ENCODE measurements around the gene FAM78A.
"Not testable (repeated sequence)": the region's sequence is repeated elsewhere in the genome, so short reads cannot be mapped to it uniquely, and the experiment has no call there.

Gene FAM78A

DNA sequence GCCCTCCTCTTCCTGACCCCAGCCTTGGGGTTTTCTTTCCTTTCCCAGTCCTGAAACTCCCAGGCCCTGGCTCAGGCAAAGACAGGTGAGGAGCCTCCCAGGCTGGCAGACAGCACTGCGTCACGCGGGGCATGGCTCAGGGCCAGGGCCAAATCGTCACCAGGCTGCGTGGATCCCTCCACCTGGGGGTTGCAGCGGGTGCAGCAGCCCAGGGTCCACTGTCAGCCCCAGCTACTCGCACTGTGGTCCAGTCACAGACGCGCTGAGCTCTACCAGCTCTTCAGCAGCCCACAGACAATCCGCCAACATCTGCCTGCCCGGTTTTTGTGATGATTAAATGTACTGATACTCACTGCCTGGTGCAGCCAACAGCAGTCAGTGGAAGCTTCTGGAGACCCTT, 12.1 kb downstream of the FAM78A start:
- DNase-seq (ENCODE audit: low spot score) = no peak

DNA sequence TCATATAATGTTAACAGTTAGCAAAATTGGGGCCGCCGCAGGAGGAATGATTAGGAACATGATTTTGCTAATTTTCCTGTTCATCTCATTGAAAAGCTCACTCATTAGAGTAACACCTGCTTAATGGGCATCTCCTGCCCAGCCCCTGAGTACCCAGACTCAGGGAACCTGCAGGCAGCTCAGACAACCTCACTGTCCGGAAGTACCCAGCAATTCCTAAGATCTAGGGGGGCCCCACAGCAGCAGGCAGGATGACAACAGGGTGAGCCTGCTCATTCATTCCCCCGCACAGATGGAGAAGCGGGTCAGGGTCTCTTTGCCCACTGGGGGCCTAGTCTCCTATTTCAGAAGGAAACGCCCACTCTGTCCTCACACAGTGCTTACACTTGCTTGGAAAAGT, 12.6 kb downstream of the FAM78A start:
- no peak for DNase-seq (ENCODE audit: low spot score)

DNA sequence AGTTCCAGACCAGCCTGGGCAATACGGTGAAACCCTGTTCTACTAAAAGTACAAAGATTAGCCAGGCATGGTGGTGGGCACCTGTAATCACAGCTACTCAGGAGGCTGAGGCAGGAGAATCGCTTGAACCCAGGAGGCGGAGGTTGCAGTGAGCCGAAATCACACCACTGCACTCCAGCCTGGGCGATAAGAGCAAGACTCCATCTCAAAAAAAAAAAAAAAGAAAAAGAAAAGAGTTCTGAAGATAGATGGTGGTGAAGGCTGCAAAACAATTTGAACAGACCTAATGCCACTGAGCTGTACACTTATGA, 13.3 kb downstream of the FAM78A start:
- not testable (repeated sequence) for DNase-seq (ENCODE audit: low spot score)

DNA sequence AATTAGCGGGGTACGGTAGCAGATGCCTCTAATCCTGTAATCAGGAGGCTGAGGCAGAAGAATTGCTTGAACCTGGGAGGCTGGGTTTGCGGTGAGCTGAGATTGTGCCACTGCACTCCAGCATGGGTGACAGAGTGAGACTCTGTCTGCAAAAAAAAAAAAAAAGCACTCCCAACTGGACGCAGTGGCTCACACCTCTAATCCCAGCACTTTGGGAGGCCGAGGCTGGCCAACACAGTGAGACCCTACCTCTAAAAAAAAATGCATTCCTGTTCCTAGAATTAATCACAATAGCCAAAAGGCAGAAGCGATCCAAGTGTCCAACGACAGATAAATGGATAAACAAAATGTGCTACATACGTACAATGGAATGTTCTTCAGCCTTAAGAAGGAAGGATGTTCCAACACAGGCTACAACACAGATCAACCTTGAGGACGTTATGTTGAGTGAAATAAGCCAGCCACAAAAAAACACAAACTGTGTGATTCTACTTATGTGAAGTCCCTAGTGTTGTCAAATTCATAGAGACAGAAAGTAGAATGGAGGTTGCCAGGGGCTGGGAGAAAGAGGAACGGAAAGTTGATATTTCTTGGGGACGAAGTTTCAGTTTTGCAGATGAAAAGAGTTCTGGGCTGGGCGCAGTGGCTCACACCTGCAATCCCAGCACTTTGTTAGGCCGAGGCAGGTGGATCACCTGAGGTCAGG, 13.8 kb downstream of the FAM78A start:
- no peak for DNase-seq (ENCODE audit: low spot score)

DNA sequence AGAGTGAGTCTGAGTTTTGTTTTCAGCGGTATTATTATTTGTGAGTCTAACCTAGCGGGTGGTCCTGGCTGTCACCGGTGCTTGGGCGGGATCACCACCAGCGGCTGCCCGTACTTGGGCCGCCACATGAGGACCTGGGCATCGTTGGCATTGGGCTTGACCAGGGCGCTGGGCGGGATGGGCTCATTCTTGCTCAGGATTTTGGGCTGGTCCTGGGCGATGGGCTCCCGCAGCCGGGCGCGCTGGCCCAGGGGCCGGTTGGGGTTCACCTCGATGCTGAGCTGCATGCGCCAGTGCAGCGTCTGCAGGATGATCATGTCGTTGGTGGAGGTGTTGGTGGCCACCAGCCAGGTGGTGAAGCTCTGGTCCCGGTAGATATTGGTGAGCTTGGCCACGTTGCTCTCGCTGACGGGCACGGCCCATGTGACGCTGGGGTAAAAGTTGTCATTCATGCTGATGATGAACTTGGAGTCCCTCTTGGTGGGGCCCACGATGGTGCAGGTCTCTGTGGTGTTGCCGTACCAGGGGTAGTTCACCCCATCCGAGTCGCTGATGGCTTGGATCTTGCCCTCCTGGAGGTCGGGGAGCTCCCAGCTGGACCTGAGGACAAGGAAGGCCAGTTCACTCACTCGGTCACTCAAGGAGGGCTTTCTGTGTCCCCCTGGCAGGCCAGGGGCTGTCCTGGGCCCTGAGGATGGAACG, 15.4 kb downstream of the FAM78A start:
- DNase-seq (ENCODE audit: low spot score) = no peak

DNA sequence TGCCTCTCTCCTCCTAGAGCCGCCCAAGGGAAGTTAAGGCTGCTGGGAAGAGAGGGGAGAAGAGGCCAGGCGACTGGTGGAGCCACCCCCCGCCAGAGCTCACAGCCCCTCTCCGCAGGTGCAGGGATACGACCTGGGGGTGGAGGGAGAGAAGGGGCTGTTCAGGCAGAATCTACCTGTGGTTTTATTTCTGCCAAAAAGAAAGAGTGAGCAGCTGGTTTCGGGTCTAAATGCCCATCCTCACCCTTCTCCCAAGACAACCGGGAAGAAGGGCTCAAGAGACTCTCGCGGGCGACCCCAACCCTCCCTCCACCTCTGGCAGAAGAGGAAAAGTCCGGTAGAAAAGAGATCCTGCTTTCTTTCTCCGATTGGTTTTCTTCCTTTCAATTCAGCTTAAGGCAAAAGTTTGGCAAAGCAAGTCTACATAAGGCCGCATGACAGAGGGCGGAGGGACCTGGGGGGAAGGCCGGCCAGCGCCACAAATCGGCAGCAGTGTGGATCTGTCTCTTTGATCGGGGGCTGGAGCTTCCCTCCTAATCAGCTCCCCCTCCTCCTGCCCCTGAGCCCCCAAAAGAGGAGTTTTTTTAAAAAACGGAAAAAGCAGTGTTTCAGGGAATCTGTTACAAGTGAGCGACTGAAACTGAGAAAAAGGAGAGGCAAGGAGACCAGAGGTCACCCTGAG, 16.3 kb downstream of the FAM78A start:
- DNase-seq (ENCODE audit: low spot score) = no peak

DNA sequence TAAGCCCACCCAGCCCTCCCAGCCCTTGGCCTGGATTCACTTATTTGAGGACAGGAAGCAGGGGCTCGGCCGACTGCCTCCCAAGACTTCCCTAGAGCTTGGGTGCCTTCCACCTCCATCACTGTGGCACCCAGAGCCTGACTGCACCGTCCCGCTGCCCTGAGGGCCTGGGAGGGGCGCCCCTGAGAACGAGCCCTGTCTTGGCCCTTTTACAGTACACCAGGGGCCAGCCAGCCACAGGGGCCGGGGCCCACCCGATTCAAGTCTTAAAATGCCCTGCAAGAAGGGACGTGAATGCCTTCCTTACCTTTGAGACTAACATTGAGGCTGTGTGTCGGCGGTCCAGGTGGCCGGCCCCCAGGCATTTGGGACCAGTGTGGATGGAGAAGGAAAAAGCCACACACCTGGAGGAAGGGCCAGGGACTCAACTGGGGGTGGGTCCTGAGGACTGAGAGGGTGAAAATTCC, 16.8 kb downstream of the FAM78A start:
- no peak for DNase-seq (ENCODE audit: low spot score)

DNA sequence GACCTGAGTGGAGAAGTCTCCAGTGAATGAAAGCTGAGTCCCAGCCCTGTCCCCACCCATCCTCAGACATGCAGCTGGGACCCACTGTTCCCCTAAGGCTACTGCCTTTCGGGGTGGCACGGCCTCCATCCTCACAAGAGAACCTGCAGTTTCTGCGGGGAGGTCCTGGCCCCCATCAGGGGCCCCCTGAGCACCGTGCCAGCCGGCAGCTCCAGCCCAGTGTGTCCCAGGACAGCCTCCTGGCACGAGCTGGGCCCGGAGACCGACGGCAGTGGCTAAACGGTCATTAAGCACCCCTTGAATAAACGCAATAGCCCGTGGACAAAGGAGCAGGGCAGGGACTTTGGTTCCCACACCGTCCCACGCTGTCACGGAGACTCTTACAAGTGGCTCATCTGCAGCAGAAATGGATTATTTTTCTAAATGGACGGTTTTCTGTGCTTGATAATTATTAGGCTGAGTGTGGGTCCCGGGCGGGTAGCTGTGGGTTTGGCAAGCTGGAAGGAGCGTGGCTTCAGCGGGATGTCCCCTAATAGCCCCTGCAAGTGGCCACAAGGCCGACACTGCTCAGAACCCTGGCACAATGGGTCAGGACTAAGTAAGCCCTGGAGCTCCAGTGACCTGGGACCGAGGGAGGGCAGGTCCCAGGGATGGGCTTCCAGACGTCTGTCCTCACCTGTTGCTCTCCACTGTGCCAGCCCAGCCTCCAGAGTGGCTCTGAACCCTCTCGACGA, 17.4 kb downstream of the FAM78A start:
- DNase-seq (ENCODE audit: low spot score) = no peak

DNA sequence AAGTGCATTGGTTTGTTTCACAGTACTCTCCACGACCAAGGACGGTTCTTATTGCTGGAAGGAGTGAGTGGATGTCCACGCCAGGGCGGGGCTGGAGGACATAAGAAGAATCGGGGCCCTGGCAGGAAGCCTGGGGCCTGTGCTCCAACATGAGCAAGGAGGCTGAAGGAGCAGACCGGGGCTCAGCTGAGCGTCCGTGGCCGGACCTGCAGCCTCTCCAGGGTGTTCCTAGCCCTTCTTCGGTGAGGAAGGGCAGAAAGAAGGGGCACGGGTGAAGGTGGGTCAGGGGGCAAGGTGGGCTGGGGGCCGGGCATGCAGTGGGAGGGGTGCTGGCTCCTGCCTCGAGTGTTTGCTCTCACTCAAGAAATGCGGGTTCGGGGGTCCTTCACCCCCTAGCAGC, 18.1 kb downstream of the FAM78A start:
- DNase-seq (ENCODE audit: low spot score) = no peak

DNA sequence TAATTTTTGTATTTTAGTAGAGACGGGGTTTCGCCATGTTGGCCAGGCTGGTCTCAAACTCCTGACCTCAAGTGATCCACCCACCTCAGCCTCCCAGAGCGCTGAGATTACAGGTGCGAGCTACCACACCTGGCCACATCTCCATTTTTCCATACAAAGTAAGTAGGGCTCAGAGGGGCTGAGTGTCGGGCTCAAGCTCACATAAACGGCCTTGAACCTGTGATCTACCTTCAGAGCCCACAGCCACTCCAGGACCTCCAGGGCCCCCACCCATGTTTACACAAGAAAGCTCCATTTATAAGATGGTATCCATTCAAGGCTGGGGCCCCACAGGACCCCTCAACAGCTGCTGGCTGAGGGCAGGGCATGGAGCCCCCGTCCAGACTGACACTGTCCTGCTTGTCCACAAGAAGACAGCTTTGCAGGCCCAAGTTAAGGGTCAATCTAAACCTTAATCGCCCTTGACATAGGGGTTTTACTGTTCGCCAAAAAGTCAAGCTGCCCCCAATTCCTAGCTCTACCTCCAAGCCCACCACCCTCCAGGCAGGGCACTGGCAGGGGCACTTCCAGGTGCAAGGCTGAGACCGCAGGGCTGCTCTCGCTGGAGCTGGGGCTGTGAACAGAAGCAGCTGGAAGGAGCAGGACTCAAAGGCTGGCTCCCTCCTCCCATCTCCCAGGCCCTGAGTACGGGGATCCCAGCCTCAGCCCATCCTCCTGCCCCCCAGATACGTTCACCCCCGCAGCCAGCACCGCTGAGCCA, 18.9 kb downstream of the FAM78A start:
- no peak for DNase-seq (ENCODE audit: low spot score)

DNA sequence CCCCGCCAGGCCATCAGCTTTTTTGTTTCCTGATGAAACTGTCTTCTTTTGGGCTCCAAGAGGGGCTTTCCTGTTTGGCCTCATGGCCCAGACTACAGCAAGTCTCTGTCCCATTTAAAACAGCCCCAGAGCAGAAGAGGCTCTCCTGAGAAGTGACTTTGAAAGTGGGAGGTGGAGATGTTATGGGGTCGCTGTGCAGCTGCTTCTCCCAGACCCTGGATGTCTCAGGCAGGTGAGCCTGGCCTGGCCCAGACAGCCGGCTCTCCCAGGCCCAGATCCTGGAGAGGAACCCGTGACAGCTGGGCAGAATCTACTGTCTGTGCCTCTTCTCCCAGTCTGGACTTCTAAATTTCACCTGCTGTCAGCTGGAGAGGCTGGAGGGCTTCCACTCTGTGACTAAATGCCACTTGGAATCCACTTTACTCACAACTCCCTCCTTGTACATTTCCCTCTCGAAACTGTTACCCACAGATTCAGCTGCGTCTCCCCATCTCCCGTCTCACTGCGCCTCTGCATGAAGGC, 20.6 kb downstream of the FAM78A start:
- no peak for DNase-seq (ENCODE audit: low spot score)

DNA sequence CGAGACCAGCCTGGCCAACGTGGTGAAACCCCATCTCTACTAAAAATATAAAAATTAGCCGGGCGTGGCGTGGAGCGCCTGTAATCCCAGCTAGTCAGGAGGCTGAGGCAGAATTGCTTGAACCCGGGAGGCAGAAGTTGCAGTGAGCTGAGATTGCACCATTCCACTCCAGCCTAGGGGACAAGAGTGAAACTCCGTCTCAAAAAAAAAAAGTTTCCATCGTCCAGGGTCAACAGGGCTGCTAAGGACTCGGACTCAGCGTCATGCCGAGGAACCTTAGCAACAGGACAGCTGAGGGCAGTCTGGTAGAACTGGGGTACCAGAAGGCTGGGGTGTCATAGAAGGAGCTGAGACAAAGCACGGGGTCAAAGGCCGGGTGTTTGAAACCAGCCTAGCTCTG, 21.7 kb downstream of the FAM78A start:
- no peak for DNase-seq (ENCODE audit: low spot score)

DNA sequence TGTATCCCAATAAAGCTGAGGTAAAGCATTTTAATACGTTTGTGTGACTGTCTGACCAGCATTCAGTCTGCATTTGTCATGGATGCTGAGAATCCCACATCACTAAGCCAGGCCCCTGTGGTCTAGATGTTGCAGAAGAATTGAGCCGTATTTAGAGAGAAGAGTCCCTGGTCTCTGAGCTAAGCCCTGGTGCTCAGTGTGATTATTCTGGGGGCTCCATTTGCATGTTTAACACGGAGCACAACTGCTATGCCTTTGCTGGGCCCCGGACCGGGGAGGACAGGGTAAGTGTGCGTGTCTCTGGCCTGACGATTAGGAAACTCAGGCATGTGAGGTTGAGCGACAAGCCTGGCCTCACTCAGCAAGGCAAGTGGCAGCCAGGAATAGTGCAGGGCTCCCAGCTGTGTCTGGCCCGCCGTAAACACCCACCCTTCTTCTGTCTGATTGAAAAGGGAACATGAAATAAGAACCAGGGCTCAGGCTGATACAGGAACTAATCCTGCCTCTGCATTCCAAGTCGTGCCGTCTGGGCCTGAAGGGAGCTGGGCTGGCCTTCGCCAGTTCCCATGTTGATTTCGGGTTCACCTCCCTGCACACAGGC, 22.3 kb downstream of the FAM78A start:
- DNase-seq (ENCODE audit: low spot score) = no peak

DNA sequence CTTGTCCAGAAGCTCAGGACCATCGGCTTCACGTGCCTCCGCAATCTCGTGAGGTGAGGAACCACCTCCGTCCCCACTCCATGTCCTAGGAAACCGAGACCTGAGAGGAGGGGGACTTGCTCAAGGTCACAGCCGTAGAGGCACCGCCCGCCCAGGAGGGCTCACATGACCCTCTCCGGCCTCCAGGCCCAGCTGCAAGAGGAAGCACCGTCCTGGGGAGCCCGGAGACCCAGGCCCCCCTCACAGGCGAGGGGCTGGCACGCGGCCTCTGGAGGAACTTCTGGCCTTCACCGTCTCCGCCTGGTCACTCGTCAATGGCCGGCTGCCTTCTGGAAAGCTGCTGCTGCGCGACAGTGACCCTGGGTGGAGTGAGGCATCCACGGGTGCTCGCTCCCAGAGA, 24.2 kb downstream of the FAM78A start:
- DNase-seq (ENCODE audit: low spot score) = no peak

DNA sequence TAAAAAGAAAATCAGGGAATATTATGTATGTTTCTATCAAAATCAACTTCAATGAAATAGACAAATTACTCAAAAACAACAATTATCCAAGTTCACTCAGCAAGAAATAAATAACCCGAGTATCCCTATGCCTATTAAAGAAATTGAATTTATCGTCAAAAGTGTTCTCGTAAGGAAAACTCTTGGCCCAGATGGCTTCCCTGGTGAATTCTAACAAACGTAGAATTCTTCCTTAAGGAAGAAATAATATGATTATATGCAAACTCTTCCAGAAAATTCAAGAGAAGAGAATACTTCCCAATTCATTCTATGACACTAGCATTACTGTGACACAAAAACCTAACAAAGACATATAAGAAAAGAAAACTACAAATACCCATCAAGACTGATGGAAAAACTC, 29.7 kb downstream of the FAM78A start:
- no peak for DNase-seq (ENCODE audit: low spot score)

DNA sequence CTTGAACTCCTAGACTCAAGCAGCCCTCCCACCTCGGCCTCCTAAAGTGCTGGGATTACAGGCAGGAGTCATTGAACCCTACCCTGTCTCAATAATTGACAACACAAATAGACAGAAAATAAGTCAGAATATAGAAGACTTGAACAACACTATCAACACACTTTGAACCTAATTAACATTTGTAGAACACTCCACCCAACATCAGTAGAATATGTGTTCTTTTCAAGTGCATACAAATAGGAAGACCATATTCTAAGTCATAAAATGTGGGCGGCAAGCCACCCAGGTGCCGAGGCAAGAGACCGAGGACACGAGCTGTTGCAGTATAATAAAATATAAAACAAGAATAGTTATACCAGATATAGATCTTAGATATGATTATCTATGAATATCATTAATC, 32.0 kb downstream of the FAM78A start:
- DNase-seq (ENCODE audit: low spot score) = not testable (repeated sequence)

DNA sequence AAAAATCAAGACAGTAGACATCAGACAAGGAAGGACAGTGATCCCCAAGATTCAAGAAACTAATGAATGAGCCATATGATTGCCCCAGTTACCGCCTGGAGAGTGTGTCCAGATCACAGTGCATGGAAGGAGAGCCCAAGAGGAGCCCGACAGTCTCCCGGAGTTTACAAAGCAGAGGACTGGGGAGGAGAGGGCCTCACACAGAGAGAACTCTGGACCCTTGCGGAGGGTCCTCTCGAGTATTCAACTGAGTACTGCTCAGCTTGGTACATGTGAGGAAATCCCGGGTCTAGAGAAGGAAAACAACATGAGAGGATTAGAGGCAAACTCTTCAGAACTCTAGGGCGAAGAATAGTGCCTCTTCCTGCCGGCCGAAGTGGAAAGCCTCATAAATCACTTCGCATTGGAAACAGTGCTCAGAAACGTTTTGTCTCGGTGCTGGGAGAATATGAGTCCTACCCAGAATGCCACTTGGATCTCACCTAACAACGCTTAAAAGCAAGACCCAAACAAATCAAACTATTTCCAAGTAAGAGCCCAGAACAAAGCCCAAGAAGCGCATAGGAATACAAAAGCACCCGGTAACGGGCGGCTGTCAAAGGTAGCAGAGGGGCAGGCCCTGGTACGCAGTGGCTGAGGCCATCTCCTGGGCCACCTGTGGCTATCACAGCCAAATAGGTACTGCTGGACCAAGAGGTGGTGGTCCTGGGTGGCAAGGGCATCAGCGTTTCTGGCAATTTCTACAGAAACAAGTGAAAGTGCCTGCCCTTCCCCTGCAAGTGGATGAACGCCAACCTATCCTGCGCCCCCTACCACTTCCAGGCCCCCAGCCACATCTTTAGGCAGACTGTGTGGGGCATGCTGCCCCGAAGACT, 36.0 kb downstream of the FAM78A start:
- DNase-seq (ENCODE audit: low spot score) = no peak

DNA sequence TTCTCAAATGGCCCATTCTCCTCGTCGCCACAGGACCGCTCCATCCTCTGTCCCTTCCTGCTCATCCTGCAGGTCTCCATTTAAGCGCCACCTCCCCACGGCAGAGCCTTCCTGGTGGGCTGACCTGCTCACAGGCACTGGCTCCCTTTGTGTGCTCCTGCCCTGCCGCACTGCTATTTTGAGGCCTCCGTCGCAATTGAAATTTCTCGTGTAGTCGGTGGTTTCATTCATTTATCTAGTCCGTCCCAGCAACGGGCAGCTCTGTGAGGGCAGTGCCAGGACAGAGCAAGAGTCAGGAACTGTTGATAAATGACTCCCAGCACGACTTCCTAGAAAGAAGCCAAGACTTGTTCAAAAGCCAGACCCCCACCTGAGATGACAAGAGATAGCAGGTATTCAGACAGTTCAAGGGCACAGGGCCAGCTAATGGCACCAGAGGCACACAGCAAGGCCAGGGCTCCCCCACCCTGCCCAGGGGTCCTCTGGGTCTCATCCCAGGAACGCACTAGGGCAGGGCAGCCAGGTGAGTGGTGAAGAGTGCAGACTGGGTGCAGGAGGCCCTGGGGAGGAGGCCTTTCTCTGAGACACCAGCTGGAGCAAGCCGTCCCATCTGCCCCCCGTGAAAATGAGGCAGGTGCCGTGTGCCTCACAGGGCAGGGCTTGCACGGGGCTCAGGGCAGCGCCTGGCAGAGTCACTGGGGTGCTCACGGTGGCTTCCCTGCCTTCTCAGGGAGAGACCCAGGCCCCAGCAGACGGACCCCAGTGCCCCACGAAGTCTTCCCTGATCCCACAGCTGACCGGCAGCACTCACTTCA, 36.9 kb downstream of the FAM78A start:
- no peak for DNase-seq (ENCODE audit: low spot score)

DNA sequence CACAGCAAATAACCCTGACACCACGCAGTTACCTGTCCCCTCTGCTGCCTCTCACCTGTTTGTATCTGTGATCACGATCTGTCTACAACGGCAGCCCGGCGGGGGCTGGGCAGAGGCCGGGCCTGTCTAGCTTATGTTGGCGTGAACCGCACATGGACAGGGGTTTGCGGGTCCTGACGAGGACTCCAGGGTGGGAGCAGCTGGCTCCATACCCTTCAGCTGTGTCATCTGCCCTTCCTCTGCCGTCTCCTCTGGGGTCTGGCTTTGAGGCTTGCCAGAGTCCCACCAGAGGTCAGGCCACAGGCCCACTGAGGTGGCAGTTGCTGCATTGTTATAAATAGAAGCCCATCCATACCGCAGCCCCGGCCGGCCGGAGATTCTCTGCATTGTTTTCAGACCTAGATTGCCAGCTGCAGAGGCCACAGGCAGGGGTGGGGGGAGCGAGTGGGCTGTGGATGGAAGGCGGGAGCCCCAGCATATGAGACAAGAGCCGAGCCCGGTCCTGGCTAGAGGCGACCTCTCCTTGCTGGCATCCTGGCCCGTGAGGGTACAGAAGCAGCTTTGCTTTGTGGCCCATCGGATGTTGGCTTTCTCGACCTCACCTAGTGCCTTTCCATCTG, 37.8 kb downstream of the FAM78A start:
- no peak for DNase-seq (ENCODE audit: low spot score)

All from HuH-7 (cell line).